HG03565 (cell line): ENCODE data around the gene ZKSCAN7.
"Not testable (repeated sequence)": the region's sequence is repeated elsewhere in the genome, so short reads cannot be mapped to it uniquely, and the experiment has no call there.

Experiments used
- ATAC-seq: cut with Tn5 transposase; IDR thresholded peaks from one replicate; pipeline ENCODE4 v1.9.1; 2021; ENCODE audit warnings: mild to moderate bottlenecking, moderate library complexity; ENCODE audit not compliant: unreplicated experiment

Gene ZKSCAN7

DNA sequence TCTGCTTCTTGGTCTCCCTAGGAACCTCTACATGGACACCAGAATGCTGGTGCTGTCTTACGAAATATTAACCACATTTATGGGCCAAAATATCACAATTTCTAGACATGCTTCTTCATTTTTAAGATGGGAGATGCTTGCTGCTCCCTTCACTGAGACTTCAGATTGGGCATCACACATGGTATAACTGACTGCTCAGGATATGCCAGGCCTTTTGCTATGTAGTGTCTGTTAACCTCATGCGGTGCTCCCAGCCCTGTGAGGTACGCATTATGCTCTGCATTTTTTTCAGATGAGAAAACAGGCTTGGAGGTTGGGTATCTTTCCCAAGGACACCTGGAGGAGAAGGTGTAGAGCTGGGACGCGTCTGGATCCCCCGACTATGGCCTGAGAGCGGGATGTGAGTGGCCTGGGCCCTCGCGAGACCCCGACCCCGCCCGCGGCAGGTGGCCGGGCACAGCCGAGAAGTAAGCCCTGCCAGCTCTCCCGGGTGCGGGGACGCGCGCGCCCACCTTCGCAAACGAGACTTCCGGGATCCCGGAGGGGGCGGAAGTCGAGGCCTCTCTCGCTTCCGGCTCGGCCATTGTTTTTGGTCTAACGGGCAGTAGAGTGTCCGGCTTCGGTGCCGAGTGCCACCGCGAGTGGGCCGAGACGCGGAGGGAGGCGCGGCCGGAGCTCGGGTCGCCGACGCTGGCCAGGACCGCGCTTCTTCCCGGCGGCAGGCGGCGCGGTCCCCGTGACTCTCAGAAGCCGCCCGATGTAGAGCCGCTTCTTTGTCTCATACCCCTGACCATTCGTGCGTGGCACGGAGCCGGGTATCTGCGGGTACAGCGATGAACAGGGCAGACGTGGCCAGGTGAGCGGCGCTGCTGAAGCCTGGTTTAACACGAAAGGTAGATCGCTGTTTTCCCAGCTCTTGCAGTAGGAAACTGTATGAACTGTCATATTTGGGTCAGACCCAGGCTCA lies at the start of gene ZKSCAN7:
ZKSCAN7 (plus strand) TSS at position 568 of the 967 bp plus-strand sequence. CDS start 1,855 bp downstream, outside the sequence.
- peak; percentile 60 for ATAC-seq

DNA sequence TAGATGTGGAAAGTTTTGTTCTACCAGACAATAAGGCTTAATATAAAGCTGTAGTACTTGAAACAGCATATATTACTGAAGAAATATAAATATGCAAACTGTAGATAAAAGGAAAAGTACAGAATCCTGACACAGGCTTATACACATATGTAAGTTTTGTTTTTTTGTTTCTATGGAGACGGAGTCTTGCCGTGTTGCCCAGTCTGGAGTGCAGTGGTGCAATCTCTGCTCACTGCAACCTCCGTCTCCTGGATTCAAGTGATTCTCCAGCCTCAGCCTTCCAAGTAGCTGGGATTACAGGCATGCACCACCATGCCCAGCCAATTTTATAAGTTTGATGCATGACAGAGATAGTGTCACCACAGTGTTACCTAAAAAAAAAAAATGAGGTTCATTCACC lies 48.4 kb upstream of the ZKSCAN7 start:
- no peak for ATAC-seq

DNA sequence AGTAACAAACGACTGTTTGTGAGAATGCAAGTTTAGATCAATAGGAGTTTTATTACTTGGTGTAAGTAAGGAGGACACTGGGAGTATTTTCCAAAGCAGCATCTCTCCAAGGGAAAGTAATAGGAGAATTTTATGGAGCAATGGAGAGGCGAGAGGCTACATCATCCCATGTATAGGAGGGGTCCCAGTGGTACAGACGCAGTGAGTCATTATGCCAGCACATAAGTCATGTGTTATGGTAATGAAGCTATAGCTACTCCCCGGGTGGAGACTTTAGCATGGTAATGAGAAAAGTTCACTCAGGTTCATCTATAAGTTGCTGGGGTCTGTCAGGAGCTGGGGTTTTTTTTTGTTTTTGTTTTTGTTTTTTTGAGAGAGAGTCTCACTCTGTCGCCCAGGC lies 48.0 kb upstream of the ZKSCAN7 start:
- ATAC-seq: no peak

- no peak for ATAC-seq
Measured at GRCh38 chr3:44509393-44509921, 45.5 kb upstream of the ZKSCAN7 start.

- ATAC-seq: peak; percentile 21
Measured at GRCh38 chr3:44510000-44510368, 45.0 kb upstream of the ZKSCAN7 start.

DNA sequence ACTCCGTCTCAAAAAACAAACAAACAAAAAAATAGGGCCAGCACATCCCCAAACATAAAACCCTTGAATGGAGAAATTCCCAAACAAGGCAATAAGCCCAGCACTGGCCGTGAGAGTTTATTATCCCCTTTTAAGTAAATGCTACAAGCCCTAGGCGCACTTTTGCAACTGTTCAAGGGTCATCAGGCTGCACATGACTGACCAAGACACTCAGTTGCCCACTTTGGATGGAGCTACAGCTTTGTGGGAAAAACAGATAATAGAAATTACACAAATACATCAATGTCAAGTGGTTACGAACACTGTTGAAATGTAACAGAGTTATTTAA lies 43.8 kb upstream of the ZKSCAN7 start:
- ATAC-seq: no peak

- ATAC-seq: no peak
Measured at GRCh38 chr3:44513513-44513912, 41.5 kb upstream of the ZKSCAN7 start.

DNA sequence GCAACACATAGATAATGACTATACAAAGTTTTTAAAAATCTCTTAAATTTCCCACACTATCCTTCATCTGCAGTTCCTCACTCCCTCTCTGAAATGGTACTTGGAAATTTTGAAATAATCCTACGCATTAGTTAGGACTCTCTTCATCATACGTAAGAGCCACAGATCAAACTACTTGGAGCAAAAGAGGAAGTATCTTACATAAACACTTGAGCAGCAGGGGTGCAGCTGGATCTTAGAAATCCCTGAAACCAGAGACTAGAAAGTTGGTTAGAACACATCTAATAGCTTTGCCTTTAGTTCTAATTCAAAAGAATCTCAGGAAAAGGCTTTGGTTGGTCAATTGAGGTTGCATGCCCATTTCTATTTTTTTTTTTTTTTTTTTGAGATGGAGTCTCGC lies 38.8 kb upstream of the ZKSCAN7 start:
- ATAC-seq: no peak

DNA sequence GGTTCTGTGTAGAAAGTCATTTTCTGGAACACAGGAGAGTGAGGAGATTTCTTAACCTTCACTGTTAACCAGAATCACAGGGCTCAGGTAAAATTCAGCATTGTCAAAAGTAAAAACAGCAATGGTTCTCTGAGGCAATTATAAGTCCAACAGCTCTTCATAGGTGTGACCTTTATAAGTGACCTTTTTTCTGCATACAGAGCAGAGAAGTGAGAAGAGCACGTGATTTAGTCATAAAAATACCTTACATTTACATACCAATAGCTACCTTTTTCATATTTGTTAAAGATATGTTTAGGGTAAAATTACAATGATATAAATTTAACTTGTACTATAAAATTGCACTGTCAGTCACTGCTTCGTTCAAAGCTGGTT lies 36.2 kb upstream of the ZKSCAN7 start:
- no peak for ATAC-seq

DNA sequence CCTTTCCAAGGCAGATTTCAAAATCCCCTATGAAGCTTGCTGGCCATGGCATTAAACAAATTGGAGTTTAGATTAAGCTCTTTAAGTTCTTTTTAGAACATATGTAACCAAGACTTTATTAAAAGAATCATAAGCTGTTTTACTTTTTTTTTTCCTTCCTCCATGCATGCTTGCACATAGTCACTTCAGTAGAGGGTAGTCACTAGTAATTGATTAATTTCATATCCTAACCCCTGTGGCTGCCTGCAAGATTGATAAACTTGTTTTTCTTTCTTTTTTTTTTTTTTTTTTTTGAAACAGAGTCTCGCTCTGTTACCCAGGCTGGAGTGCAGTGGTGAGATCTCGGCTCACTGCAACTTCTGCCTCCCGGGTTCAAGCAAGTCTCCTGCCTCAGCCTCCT lies 33.3 kb upstream of the ZKSCAN7 start:
- ATAC-seq: no peak

GRCh38 chr3:44522494-44522933 lies 32.5 kb upstream of the ZKSCAN7 start:
- ATAC-seq: no peak

- no peak for ATAC-seq
Measured at GRCh38 chr3:44525060-44525459, 29.9 kb upstream of the ZKSCAN7 start.

- no peak for ATAC-seq
Measured at GRCh38 chr3:44529927-44530326, 25.1 kb upstream of the ZKSCAN7 start.

GRCh38 chr3:44530911-44531310 lies 24.1 kb upstream of the ZKSCAN7 start:
- no peak for ATAC-seq

GRCh38 chr3:44534659-44535058 lies 20.3 kb upstream of the ZKSCAN7 start:
- not testable (repeated sequence) for ATAC-seq

- no peak for ATAC-seq
Measured at GRCh38 chr3:44535364-44535763, 19.6 kb upstream of the ZKSCAN7 start.

- not testable (repeated sequence) for ATAC-seq
Measured at GRCh38 chr3:44544811-44545210, 10.2 kb upstream of the ZKSCAN7 start.

- no peak for ATAC-seq
Measured at GRCh38 chr3:44555723-44556122, 730 bp downstream of the ZKSCAN7 start.

DNA sequence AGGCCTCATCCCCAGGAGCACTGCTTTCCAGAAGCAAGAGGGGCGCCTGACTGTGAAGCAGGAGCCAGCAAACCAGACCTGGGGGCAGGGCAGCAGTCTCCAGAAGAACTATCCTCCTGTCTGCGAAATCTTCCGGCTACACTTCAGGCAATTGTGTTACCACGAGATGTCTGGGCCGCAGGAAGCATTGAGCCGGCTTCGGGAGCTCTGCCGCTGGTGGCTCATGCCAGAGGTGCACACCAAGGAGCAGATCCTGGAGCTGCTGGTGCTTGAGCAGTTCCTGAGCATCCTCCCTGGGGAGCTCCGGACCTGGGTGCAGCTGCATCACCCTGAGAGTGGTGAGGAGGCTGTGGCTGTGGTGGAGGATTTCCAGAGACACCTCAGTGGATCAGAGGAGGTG lies 2.1 kb downstream of the ZKSCAN7 start:
- ATAC-seq: no peak

GRCh38 chr3:44561076-44561475 lies 6.1 kb downstream of the ZKSCAN7 start:
- no peak for ATAC-seq

GRCh38 chr3:44562147-44562546 lies 7.2 kb downstream of the ZKSCAN7 start:
- no peak for ATAC-seq

- no peak for ATAC-seq
Measured at GRCh38 chr3:44568561-44568960, 13.6 kb downstream of the ZKSCAN7 start.
